Left kidney (tissue), 2 donors: ENCODE results near the gene SLC35G6. TPM values are rescaled to one million over a fixed set of nuclear protein-coding genes. Genes with fewer than 3 reads are reported as not detected.
"Not testable (repeated sequence)": the region's sequence is repeated elsewhere in the genome, so short reads cannot be mapped to it uniquely, and the experiment has no call there.

Source experiments
- DNase-seq: peaks from one replicate; pipeline ENCODE4 v3.0.0-alpha.2; 2013
- polyA plus RNA-seq: library from polyadenylated mRNA; unstranded; fragments of 120-200 nt; gene quantifications from one replicate; pipeline ENCODE4 v1.2.1, GENCODE V29; 2013; ENCODE audit not compliant: insufficient read length

SLC35G6 gene
- polyA plus RNA-seq, 1 donor = 0.45 TPM

- no peak for DNase-seq
Observed at GRCh38 chr17:7479213-7480088, 1.8 kb upstream of the SLC35G6 start, which contains the start of gene ZBTB4. Gene ZBTB4, minus strand, starts transcription at chr17:7479631. Its CDS starts 12,830 bp downstream, at chr17:7466801.

GRCh38 chr17:7480089-7480384 is 1.2 kb upstream of the SLC35G6 start:
- DNase-seq = no peak

- not testable (repeated sequence) for DNase-seq
Observed at GRCh38 chr17:7481842-7482741, 846 bp downstream of the SLC35G6 start.

GRCh38 chr17:7482742-7483088 is 1.5 kb downstream of the SLC35G6 start:
- DNase-seq = not testable (repeated sequence)

GRCh38 chr17:7483255-7484066 is 2.2 kb downstream of the SLC35G6 start:
- DNase-seq = peak; percentile 84

- DNase-seq = peak; percentile 97
Observed at GRCh38 chr17:7484067-7484918, 3.0 kb downstream of the SLC35G6 start, which contains the start of gene POLR2A. Gene POLR2A, plus strand, starts transcription at chr17:7484366.

GRCh38 chr17:7484919-7485377 is 3.7 kb downstream of the SLC35G6 start:
- DNase-seq = no peak

GRCh38 chr17:7486181-7486580 is 4.9 kb downstream of the SLC35G6 start:
- DNase-seq = no peak

- no peak for DNase-seq
Observed at GRCh38 chr17:7490144-7490543, 8.9 kb downstream of the SLC35G6 start.

GRCh38 chr17:7491583-7491982 is 10.3 kb downstream of the SLC35G6 start:
- DNase-seq = no peak

- no peak for DNase-seq
Observed at GRCh38 chr17:7493941-7494340, 12.7 kb downstream of the SLC35G6 start.

- DNase-seq = no peak
Observed at GRCh38 chr17:7495906-7496434, 14.7 kb downstream of the SLC35G6 start.

- DNase-seq = no peak
Observed at GRCh38 chr17:7496470-7497183, 15.4 kb downstream of the SLC35G6 start.

GRCh38 chr17:7497228-7497627 is 16.0 kb downstream of the SLC35G6 start:
- no peak for DNase-seq

- no peak for DNase-seq
Observed at GRCh38 chr17:7497636-7498035, 16.4 kb downstream of the SLC35G6 start.

GRCh38 chr17:7499161-7499560 is 17.9 kb downstream of the SLC35G6 start:
- DNase-seq = no peak

- no peak for DNase-seq
Observed at GRCh38 chr17:7501729-7502128, 20.5 kb downstream of the SLC35G6 start.

- DNase-seq = no peak
Observed at GRCh38 chr17:7502171-7502847, 21.1 kb downstream of the SLC35G6 start.

GRCh38 chr17:7502987-7503386 is 21.7 kb downstream of the SLC35G6 start:
- DNase-seq = no peak

GRCh38 chr17:7503521-7503920 is 22.3 kb downstream of the SLC35G6 start:
- no peak for DNase-seq
